HG02973 (cell line): Measurements from ENCODE around the gene GRB7.
"Not testable (repeated sequence)": the region's sequence is repeated elsewhere in the genome, so short reads cannot be mapped to it uniquely, and the experiment has no call there.

ENCODE experiments used
- ATAC-seq: cut with Tn5 transposase; IDR thresholded peaks from one replicate; pipeline ENCODE4 v1.9.1; 2021; ENCODE audit warnings: moderate library complexity; ENCODE audit not compliant: unreplicated experiment

The GRB7 gene

DNA sequence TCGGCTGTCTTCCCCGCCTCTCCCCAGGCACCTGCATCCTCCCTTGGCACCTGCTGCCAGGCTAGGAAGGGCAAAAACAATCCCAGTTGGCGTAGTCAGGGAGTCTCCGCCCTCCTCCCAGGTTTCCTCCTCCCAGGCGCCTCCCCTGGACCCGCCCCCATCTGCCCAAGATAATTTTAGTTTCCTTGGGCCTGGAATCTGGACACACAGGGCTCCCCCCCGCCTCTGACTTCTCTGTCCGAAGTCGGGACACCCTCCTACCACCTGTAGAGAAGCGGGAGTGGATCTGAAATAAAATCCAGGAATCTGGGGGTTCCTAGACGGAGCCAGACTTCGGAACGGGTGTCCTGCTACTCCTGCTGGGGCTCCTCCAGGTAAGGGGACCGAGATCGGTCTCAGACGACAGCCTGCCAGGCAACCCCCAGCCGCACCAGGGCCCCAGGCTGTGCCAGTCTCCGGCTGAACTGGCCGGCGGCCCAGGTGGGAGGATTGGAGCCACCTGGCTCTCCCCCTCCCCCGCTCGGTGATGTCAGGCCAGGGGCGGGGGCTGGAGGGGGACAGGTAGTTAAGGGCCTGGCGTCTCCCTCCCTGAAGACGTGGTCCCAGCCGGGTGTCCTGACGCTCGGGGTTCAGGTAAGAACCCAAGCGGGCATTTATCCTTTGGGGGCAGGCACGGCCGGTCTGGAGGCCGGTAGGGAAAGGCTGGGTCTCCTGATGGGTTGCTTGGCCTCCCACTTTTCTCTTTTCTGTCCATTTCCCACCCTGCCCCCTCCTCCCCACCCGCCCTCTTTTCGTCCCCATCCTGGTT lies at the start of gene GRB7:
TSS of gene GRB7 (plus strand) at position 179 of the 808 bp plus-strand sequence. CDS start 4,364 bp downstream, outside the sequence.
- ATAC-seq = no peak

DNA sequence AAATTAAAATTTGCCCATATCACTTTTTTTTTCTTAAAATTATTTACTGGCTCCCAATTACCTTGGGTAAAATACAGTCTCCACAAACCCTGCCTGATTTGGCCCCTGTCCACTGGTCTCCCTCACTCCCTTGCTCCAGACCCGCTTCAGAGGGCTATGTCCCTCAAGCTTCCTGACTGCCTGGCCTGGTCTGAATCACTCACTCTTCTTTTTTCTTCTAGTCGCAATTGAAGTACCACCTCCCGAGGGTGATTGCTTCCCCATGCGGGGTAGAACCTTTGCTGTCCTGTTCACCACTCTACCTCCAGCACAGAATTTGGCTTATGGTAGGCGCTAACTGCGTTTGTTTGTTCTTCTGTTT lies 49.3 kb upstream of the GRB7 start:
- no peak for ATAC-seq

DNA sequence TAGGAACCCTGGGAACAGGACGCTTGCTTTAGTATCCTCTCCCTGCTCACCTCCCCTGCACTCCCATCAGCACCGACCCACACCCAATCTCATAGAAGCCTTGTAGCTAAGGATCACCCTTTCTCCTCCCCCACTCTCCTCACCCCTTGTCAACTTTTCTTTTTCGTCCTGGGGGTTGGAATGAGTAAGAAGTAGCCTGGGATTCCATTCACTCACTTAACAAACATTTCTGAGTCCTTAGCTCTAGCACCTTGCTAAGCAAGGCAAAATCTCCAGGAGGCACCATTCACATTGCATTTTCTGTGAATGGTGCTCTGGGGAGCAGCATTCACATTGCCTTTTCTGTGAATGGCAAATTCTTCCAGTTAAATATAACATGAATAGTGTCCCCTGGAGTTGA lies 48.8 kb upstream of the GRB7 start:
- ATAC-seq = no peak

DNA sequence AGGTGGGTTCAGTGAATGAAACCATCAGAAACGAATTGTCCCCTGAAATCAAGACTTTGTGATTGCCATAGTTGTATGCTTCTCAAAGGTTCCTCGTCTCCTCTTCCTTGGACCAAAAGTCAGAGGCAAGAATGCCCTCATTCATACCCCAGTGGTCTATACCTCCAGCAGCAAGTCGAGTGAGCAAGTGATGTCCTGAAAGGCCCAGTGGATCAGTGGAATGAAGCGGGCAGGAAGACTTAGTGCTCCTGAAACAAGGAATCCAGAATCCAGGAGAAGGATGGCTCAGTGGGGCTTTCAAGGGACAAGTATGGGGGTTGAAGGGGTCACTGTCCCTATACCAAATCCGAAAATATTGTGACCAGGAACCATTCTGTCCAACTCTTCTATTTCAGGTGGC lies 43.1 kb upstream of the GRB7 start:
- no peak for ATAC-seq

DNA sequence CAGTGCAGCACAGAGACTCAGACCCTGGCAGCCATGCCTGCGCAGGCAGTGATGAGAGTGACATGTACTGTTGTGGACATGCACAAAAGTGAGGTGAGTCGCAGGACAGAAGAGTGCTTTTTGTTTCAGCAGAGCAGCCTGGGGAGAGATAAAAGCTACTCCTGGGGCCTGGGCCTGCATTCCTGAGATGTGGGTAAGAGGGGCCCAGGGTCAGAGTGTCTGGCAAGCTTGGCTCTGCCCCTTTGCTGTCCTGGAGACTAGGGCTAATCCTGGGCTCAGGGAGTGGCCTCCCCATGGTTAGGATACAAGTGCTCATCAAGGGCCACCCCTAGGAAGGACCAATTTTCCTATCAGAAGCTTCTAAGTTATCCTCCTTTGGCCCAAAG lies 42.7 kb upstream of the GRB7 start:
- ATAC-seq = no peak

DNA sequence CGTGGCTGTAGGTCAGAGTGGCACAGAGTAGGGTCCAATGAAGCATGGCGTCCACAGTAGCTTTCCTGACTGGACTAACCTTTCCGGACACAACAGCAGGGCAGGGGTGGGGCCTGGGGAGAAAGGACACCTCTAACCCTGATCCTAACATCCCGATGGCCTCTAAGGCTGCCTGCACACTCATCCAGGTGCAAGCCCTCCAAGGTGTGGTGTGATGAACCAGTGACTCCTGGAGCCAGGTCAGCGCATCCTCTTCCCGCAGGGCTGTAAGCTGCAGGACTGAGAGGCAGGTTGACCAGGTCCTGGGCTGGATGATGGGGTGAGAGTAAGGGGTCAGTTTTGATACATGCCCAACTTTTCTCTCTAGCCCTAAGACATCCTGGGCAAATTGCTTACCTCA lies 41.0 kb upstream of the GRB7 start:
- ATAC-seq = no peak

DNA sequence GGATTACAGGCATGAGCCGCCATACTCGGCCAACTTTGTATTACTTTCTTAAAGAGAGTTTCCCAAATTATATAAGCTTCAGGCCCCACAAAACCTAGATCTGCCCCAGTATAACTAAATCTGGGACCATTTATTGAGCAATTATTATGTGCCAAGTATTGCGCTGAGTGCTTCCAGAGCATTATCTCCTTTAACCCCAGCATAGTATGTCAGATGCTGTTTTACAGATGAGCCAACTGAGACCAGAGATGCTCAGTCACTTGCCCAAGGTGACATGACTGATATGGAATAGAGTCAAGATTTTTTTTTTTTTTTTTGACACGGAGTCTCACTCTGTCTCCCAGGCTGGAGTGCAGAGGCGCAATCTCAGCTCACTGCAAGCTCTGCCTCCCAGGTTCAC lies 39.8 kb upstream of the GRB7 start:
- ATAC-seq = no peak

DNA sequence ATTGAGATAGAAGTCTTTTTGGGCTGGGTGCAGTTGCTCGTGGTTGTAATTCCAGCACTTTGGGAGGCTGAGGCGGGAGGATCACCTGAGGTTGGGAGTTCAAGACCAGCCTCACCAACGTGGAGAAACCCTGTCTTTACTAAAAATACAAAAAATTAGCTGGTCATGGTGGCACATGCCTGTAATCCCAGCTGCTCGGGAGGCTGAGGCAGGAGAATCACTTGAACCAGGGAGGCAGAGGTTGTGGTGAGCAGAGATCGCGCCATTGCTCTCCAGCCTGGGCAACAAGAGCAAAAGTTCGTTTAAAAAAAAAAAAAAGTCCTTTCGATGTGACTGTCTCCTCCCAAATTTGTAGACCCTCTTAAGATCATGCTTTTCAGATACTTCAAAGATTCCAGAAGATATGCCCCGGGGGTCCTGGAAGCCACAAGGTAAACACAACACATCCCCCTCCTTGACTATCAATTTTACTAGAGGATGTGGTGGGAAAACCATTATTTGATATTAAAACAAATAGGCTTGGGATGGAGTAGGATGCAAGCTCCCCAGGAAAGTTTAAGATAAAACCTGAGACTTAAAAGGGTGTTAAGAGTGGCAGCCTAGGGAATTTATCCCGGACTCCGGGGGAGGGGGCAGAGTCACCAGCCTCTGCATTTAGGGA lies 38.5 kb upstream of the GRB7 start:
- not testable (repeated sequence) for ATAC-seq

DNA sequence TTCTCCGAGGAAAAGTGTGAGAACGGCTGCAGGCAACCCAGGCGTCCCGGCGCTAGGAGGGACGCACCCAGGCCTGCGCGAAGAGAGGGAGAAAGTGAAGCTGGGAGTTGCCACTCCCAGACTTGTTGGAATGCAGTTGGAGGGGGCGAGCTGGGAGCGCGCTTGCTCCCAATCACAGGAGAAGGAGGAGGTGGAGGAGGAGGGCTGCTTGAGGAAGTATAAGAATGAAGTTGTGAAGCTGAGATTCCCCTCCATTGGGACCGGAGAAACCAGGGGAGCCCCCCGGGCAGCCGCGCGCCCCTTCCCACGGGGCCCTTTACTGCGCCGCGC lies 38.0 kb upstream of the GRB7 start, which contains the start of gene ERBB2:
TSS of gene ERBB2 (plus strand) at position 247 of the 330 bp plus-strand sequence. CDS start 175 bp downstream, outside the sequence.
- no peak for ATAC-seq

DNA sequence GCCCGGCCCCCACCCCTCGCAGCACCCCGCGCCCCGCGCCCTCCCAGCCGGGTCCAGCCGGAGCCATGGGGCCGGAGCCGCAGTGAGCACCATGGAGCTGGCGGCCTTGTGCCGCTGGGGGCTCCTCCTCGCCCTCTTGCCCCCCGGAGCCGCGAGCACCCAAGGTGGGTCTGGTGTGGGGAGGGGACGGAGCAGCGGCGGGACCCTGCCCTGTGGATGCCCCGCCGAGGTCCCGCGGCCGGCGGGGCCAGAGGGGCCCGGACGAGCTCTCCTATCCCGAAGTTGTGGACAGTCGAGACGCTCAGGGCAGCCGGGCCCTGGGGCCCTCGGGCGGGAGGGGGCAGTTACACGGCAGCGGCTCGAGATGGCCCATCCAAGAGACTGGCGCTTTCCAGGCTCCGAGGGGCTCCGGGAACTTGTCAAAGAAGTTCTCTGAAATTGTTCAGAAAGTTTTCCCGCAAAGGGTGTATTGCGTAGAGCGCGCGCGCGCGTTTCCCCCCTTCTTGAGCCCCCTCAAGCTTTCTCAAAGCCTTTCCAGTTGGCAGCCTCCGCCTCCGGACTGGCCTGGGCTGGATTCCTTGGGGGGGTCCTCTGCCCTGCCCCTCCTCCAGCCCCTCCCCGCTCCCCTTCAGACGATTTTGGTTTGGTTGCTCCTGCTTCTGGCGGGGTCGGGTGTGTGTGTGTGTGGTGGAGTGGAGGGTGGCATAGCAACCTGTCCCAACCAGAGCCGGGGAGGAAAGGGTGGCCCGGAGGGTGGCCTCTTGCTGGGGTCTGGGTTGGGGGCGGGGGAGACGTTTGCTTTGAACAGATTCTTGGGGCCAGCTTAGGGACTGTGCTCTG lies 37.4 kb upstream of the GRB7 start:
- ATAC-seq = no peak

DNA sequence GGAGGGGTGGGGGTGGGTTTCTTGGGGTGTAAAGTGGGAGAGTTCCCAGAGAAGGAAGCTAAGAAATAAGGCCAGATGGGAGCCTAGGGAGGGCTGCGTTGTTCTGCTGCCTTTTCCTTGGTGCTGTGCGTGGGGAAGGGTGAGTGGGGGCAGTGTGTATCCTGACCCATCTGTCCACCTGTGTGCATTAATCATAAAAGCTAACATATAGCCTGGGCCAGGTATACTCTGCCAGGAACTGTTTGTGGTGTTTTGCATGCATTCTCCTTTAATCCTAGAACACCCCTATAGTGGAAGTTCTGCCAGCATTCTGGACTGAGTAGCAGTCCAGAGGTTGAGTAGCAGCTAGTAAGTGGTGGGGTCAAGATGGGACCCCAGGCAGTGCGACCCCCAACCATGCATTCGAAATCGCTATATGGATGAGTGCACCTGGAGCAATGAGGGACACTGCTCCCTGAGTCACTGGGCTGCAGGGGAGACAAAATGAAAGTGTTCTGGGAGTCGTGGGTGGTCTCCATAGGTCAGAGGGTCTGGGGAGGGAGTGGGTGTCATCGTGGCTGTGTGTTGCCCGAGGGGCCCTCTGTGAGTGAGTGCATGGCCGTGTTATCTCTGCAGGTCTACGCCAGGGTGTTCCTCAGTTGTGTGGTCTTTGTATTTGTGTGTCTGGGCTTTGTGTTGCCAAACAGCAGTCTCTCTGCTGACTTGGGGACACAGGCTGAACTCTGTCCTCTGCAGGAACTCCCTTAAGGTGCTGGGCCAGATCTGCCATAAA lies 36.5 kb upstream of the GRB7 start:
- no peak for ATAC-seq

DNA sequence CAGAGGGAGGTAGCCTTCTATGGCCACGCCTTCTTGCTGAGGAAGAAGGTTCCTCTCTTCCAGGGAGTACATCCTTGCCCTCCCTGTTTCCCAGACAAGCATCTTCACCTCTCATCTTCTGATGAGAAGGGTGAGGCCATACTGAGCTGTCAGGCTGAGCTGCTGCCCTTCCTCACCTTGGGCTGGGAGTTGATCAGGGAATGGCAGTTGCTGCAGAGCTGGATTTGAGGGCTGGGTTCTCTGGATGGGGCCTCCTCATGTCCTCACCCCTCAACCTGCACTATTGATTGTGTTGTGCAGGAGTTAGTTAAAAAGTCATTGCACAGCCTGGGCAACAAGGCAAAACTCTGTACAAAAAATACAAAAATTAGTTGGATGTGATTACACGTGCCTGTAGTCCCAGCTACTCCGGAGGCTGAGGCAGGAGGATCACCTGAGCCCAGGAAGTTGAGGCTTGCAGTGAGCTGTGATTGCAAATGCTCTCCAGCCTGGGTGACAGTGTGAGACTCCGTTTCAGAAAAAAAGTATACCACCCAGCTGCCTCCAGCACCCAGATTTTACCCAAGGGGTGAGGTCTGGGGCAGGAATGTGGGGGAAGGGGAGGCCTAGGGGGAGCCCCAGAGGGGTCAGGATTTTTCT lies 35.8 kb upstream of the GRB7 start:
- no peak for ATAC-seq

DNA sequence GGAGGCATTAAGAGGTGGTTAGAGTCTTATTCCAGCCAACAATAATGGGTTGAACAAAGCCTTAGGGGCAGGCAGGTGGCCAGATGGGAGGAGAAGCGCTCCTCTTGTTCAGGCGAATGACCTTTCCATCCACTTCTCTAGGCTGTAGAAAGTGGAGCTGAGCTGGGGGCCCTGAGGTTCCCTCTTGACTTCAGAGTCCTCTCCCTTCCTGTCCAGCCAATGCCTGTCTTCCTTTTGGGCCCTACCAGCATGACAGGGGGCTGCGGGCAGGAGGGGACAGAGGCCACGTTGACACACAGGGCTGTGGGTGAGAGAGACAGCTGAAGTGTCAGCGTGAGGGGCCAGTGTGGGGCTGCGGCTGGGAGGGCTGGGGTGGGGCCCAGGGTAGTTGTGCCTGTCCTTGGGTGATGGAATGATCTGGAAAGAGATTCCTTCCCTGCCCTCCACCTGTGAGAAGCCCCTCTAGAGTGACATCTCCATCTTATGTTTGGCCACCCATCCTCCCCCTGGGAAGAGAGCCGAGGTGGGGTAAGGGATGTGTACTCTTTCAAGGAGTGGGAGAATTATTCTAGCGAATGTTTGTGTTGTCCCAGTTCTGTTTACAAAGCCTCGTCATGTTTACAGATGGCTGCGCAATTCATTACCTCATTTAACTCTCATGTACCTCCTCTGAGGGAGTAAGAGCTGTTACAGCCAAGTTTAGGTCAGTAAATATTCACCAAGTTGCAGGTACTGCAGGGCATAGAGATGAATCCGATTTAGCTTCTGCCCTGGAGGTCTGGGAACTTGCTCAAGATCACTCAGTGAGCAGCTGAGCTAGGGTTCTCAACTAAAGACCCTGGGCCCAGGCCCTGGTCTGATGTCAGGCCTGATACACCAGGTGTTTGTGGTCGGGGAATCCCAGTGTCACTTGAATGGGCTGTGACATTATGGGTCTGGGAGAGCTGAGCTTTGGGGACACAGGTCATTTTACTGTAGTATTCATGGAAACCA lies 34.5 kb upstream of the GRB7 start:
- no peak for ATAC-seq

DNA sequence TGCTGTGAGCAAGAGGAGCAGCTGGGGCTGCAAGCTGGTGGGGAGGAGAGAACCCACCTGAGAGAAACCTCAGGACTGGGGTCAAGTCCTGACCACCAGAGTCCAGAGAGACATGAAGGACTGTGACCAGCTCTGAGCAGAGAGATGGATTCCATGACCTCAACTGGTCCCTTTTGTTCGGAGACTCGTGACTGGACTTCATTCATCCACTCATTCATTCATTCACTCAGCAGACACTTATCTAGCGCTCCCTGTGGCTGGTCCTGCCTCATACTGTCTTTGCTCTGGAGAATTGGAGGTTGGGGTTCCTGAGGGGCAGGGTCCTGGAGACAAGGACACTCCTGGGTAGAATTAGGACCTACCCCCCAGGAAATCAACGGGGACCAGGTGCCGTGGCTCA lies 33.8 kb upstream of the GRB7 start:
- no peak for ATAC-seq

DNA sequence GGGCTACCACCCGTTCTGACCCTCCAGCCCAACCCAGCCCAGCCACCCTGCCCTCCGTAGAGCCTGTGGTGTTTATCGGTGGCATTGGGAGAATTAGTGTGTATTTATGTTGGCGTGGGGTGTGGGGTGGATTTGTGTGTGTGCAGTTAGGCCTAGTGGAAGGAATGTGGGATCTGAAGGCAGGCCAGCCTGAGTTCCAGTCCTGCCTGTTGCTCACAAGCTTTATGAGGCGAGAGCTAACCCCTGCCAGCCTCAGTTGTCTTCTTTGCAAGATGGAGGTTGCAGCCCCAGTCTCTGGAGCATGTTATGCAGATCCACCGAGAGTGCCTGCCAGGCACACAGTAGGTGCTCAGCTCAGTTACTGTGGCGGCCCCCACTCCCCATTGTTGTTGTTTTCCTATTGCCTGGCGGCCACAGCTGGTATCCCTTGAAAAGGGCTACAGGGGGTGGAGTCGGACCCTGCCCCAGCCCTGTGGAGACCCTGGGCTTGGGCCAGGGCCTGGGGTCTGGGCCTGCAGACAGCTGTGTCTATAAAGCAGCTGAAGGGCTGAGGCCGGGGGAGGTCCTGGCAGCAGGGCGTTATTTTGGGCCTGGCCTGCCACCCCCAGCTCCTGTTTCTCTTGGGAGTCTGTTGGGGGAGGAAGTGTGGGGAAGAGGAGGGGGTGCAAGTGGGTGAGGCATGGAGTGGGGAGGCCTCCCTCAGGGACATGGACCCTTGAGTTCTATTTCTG lies 32.8 kb upstream of the GRB7 start:
- ATAC-seq = no peak

DNA sequence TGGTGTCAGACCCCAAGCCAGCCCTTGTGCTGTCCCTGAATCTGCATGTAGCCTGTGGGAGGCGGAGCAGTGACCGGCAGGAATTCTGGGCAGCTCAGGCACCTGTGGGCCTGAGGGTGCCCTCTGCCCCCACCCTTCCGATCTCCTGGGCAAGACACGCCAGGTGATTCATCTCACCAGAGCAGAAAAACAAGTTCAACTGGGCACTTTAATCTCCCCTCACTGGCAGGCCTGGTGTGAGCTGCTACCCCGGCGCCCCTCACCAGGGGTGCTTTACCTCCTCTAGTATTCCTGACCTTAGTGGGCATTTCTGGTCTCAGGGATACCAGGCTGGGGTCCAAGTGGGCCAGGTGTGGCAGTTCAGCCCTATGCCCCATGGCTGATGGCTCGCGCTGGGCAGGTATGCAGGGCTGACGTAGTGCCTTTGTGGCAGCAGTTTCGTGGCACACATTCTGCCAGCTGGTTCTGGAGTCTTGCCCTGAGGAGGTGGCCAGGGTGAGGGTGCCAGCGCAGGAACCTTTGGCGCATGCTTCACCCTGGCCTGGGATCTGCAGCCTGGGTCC lies 31.9 kb upstream of the GRB7 start:
- ATAC-seq = no peak

DNA sequence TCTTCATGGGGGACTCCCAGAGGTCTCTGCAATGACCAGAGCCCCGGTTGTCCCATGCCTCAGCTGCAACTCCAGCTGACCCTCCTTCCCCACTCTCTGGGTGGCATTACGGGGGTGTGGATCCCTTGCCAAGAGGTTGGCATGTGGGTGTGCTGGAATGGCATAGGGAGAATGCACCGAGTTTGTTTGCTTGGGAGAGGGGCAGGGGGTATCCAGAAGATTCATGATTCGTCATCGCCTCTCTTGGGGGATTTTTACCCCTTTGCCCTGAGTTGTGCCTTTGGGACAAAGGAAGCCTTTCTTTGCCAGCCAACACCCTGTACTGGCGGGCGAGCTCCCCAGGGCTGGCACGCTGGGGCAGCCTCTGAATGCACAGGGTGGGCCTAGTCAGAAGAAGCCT lies 31.4 kb upstream of the GRB7 start:
- ATAC-seq = no peak

DNA sequence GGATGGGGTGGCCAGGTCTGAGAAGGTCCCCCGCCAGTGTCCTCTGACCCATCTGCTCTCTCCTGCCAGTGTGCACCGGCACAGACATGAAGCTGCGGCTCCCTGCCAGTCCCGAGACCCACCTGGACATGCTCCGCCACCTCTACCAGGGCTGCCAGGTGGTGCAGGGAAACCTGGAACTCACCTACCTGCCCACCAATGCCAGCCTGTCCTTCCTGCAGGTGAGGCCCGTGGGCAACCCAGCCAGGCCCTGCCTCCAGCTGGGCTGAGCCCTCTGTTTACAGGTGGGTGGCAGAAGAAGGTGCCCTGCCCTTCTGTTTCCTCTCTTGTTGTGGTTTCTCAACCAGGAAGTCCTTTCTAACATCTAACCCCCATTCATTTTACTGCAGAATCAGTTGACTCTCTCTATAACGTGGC lies 30.8 kb upstream of the GRB7 start:
- ATAC-seq = no peak
